Type B pancreatic cell (in vitro differentiated cells): ENCODE data around the gene FAM184B. TPM values are rescaled to one million over a fixed set of nuclear protein-coding genes. Genes with fewer than 3 reads are reported as not detected.

Experiments used
- DNase-seq: peaks from one replicate; pipeline ENCODE4 v3.0.0; 2021; ENCODE audit warnings: mixed read lengths; ENCODE audit not compliant: unreplicated experiment; ENCODE audit errors: extremely low spot score
- H3K27ac Mint-ChIP-seq: 2 replicates; pipeline ENCODE4 v1.8.0; 2021; ENCODE audit warnings: mild to moderate bottlenecking, mixed read lengths
- H3K27me3 Mint-ChIP-seq: 2 replicates; pipeline ENCODE4 v1.8.0; 2021; ENCODE audit warnings: mixed read lengths
- H3K36me3 Mint-ChIP-seq: 2 replicates; pipeline ENCODE4 v1.8.0; 2021; ENCODE audit warnings: mixed read lengths
- H3K4me1 Mint-ChIP-seq: one replicate; pipeline ENCODE4 v1.8.0; 2021; ENCODE audit warnings: mixed read lengths; ENCODE audit not compliant: unreplicated experiment
- H3K4me3 Mint-ChIP-seq: 2 replicates; pipeline ENCODE4 v1.8.0; 2021; ENCODE audit warnings: mild to moderate bottlenecking, mixed read lengths
- H3K9me3 Mint-ChIP-seq: 2 replicates; pipeline ENCODE4 v1.8.0; 2021; ENCODE audit warnings: mixed read lengths
- CTCF ChIP-seq: fragments of 200-600 bp; sonication (generic); conservative IDR thresholded peaks from 2 replicates; pipeline ENCODE4 v1.5.0; 2021; ENCODE audit warnings: antibody characterized with exemption, mild to moderate bottlenecking
- total RNA-seq: library from RNA; stranded (reverse); gene quantifications from 2 replicates; pipeline ENCODE4 v1.2.1, GENCODE V29; 2021; ENCODE audit warnings: low replicate concordance

FAM184B gene
- total RNA-seq, 1 donor from 2014 or later = 0.12 TPM

- no peaks in the 10 kb centered on the region for H3K4me1 Mint-ChIP-seq
- H3K36me3 Mint-ChIP-seq = peaks cover 18% of the 10 kb centered on the region
- DNase-seq = no peak
- H3K4me3 Mint-ChIP-seq = no peak overlapping the region
- no peaks in the 10 kb centered on the region for H3K9me3 Mint-ChIP-seq
- H3K27me3 Mint-ChIP-seq = no peaks in the 10 kb centered on the region
- H3K27ac Mint-ChIP-seq = no peak overlapping the region
- TF ChIP-seq CTCF = no peak
Observed at GRCh38 chr4:17584521-17585213, 196.8 kb downstream of the FAM184B start.

GRCh38 chr4:17583941-17584340 is 197.5 kb downstream of the FAM184B start:
- Mint-ChIP-seq H3K9me3 (no peaks in the 10 kb centered on the region), H3K4me1 (peaks cover 2% of the 10 kb centered on the region), H3K4me3 (no peak overlapping the region), H3K27me3 (no peaks in the 10 kb centered on the region), H3K36me3 (peaks cover 12% of the 10 kb centered on the region), H3K27ac (no peak overlapping the region)
- no peak for DNase-seq
- TF ChIP-seq CTCF = no peak

- Mint-ChIP-seq H3K36me3 (peaks cover 12% of the 10 kb centered on the region), H3K4me1 (peaks cover 8% of the 10 kb centered on the region), H3K4me3 (no peak overlapping the region), H3K9me3 (no peaks in the 10 kb centered on the region), H3K27ac (no peak overlapping the region), H3K27me3 (no peaks in the 10 kb centered on the region)
- TF ChIP-seq CTCF = no peak
- no peak for DNase-seq
Observed at GRCh38 chr4:17583276-17583675, 198.1 kb downstream of the FAM184B start.

GRCh38 chr4:17580969-17581368 is 200.5 kb downstream of the FAM184B start:
- Mint-ChIP-seq H3K36me3 (peaks cover 4% of the 10 kb centered on the region), H3K27me3 (no peaks in the 10 kb centered on the region), H3K9me3 (no peaks in the 10 kb centered on the region), H3K27ac (no peak overlapping the region), H3K4me3 (no peak overlapping the region), H3K4me1 (peaks cover 11% of the 10 kb centered on the region)
- TF ChIP-seq CTCF = no peak
- DNase-seq = no peak

Other genes starting within 250 kb of the FAM184B start
- 41.2 and 48.9 TPM in 2 replicates for gene LAP3, start 204.4 kb downstream of the FAM184B start, total RNA-seq
- 79.3 and 92.5 TPM in 2 replicates for gene MED28, start 167.0 kb downstream of the FAM184B start, total RNA-seq
- gene DCAF16, start 29.1 kb upstream of the FAM184B start, total RNA-seq = 58.2 and 63.7 TPM in 2 replicates
- 11.8 and 46.0 TPM in 2 replicates for gene NCAPG, start 29.4 kb upstream of the FAM184B start, total RNA-seq
- gene LCORL, start 240.1 kb upstream of the FAM184B start, total RNA-seq = 16.1 and 20.8 TPM in 2 replicates